ENCODE data around the gene ZMYND8. TPM values are rescaled to one million over a fixed set of nuclear protein-coding genes. Genes with fewer than 3 reads are reported as not detected.

Gene ZMYND8
- total RNA-seq, 1 donor from 2014 or later = 37.9 TPM

- Histone ChIP-seq H3K27ac (replicated peaks) (no peak overlapping the region), H3K4me1 (peaks cover 27% of the 10 kb centered on the region), H3K9me3 (replicated peaks) (no peaks in the 10 kb centered on the region), H3K4me3 (no peak overlapping the region), H3K27me3 (ENCODE audit: low read depth) (no peaks in the 10 kb centered on the region), H3K36me3 (no peaks in the 10 kb centered on the region)
- no peak for TF ChIP-seq CTCF (IDR thresholded peaks at IDR 0.05; ENCODE audit: borderline replicate concordance)
- DNase-seq = no peak
- intact Hi-C loops (cut with micrococcal nuclease) = no loop called here
These were observed 8.7 kb upstream of the ZMYND8 start for GRCh38 chr20:47365023-47365764.

- no peaks in the 10 kb centered on the region for H3K9me3 ChIP-seq (replicated peaks)
- DNase-seq = no peak
- intact Hi-C loops (cut with micrococcal nuclease) = no loop called here
- H3K4me1 ChIP-seq = peaks cover 53% of the 10 kb centered on the region
- no peaks in the 10 kb centered on the region for H3K27me3 ChIP-seq (ENCODE audit: low read depth)
- peak overlapping the region; percentile 100 for H3K27ac ChIP-seq (replicated peaks)
- TF ChIP-seq CTCF (IDR thresholded peaks at IDR 0.05; ENCODE audit: borderline replicate concordance) = no peak
- H3K4me3 ChIP-seq = no peak overlapping the region
- no peaks in the 10 kb centered on the region for H3K36me3 ChIP-seq
These were observed 6.1 kb upstream of the ZMYND8 start for GRCh38 chr20:47362361-47363219.

- peaks cover 66% of the 10 kb centered on the region for H3K4me1 ChIP-seq
- H3K36me3 ChIP-seq = no peaks in the 10 kb centered on the region
- no peak for DNase-seq
- H3K27me3 ChIP-seq (ENCODE audit: low read depth) = no peaks in the 10 kb centered on the region
- TF ChIP-seq CTCF (IDR thresholded peaks at IDR 0.05; ENCODE audit: borderline replicate concordance) = peak; percentile 2
- no peaks in the 10 kb centered on the region for H3K9me3 ChIP-seq (replicated peaks)
- intact Hi-C loops (cut with micrococcal nuclease) = no loop called here
- peak overlapping the region; percentile 56 for H3K4me3 ChIP-seq
- H3K27ac ChIP-seq (replicated peaks) = peak overlapping the region; percentile 100
These were observed 4.8 kb upstream of the ZMYND8 start for GRCh38 chr20:47361057-47361915.

- DNase-seq = peak; percentile 92
- H3K27ac ChIP-seq (replicated peaks) = peak overlapping the region; percentile 100
- intact Hi-C loops (cut with micrococcal nuclease) = no loop called here
- peaks cover 74% of the 10 kb centered on the region for H3K4me1 ChIP-seq
- H3K4me3 ChIP-seq = peak overlapping the region; percentile 56
- peak; percentile 5 for TF ChIP-seq CTCF (IDR thresholded peaks at IDR 0.05; ENCODE audit: borderline replicate concordance)
- H3K27me3 ChIP-seq (ENCODE audit: low read depth) = no peaks in the 10 kb centered on the region
- H3K36me3 ChIP-seq = no peaks in the 10 kb centered on the region
- H3K9me3 ChIP-seq (replicated peaks) = no peaks in the 10 kb centered on the region
These were observed 4.0 kb upstream of the ZMYND8 start for GRCh38 chr20:47360297-47361056.

Measured in left ventricle myocardium inferior (tissue), 1 donor.